NCI-H748 treated with DMSO at 0.1 percent for 48 hours (cell line): ENCODE measurements around the gene ATG14.
"Not testable (repeated sequence)": the region's sequence is repeated elsewhere in the genome, so short reads cannot be mapped to it uniquely, and the experiment has no call there.

Experiments used
- DNase-seq: peaks from one replicate; lab custom pipeline; 2025; lab: John Stamatoyannopoulos, UW

ATG14 gene

DNA sequence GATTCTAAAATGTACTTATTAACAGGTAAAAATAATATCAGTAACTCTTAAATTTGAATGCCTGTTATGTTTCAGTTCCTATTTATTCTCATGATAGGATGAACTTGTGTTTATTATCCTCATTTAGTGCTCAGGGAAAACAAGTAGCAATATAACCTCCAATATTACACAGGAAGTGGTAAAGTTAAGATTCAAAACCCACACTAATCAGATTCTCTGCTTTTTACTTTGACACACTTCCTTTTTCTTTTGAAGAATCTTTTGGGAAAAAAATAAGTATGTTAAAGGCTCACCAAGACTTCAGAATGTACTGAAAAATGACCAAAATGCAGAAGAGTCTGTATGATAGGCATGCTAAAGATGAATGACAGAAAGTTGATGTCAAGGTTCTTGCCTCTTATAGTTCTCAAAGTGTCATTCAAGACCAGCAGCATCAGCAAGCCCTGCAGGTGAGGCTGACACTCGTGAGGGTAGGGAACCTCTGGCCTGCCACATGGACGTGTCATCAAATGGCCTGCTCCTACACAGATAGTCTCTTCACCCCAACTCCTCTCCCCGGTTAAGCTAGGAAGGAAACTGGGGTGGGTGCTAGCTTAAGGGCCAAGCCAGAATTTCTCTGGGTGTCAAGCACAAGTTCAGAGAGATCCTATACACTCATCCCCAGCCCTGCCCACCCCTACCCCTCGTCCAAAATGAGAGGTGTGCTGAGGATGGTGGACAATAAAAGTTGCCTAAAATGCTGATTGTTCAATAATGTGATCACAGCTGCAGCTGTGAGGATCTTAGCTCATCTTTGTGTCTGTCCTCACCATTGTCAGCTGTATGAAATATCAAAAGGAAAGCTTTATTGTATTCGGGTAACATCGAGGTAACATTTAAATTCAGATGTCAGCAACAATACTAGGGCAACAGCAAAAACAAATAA is 22.5 kb upstream of the ATG14 start:
- DNase-seq = no peak

- no peak for DNase-seq
Observed at GRCh38 chr14:55432628-55433027, 21.0 kb upstream of the ATG14 start.

GRCh38 chr14:55430024-55430690 is 18.5 kb upstream of the ATG14 start:
- peak; percentile 51 for DNase-seq

- no peak for DNase-seq
Observed at GRCh38 chr14:55427439-55427838, 15.8 kb upstream of the ATG14 start.

- no peak for DNase-seq
Observed at GRCh38 chr14:55426891-55427290, 15.3 kb upstream of the ATG14 start.

- no peak for DNase-seq
Observed at GRCh38 chr14:55425091-55425490, 13.5 kb upstream of the ATG14 start.

DNA sequence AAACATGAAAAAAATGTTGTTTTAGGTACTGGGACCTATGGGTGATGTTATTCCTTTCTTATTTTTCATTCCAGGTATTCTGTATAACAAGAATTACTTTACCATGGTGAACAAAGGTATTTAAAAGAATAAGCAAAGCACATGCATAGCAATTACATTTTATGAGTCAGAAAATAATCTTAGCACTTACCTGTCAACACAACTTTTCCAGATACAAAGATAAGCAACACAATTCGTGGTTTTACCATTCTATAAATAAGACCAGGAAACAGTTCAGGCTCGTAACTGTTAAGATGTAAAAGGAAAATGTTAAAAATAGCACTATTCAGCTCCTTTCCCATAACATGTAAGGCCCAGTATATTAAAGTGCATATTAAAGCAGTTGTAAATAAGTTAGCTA is 12.3 kb upstream of the ATG14 start:
- no peak for DNase-seq

GRCh38 chr14:55422338-55422737 is 10.7 kb upstream of the ATG14 start:
- not testable (repeated sequence) for DNase-seq

- no peak for DNase-seq
Observed at GRCh38 chr14:55419663-55420062, 8.0 kb upstream of the ATG14 start.

DNA sequence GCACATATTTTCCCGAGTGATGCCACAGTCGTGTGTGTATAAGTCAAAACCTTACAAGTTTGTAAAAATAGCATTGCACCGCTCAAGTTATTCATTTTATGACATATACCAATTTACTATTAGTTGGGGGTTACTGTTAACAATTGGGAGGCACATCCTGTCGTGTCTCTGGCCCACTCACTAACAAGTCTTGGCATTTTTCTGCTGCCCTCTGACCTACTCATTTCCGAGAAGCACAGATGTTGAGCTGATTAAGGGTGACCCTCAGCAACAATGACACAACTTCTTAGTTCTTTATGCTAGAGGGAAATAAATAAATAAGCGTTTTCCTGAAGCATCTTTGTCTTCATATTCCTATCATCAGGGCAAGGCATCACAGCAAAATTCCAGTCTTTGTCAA is 6.8 kb upstream of the ATG14 start:
- no peak for DNase-seq

GRCh38 chr14:55417955-55418354 is 6.3 kb upstream of the ATG14 start:
- DNase-seq = no peak

- DNase-seq = no peak
Observed at GRCh38 chr14:55416866-55417265, 5.2 kb upstream of the ATG14 start.

DNA sequence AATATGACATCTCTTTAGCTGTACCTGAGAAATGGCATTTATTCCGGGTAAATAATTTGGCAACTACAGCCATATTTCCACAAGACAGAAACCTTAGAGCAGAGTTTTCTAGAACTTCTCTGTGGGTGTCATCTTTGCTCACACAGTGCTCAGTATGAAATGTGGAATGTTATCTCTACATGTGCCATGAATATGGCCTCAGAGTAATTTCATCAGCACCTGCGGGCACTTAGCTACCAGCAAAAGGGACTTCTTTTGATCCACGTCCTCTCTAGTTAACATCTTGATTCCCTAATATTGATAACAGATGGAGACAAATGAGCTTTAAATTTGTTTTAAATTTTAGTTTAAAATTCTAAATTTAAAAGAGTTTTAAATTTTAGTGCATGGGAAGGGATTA is 2.9 kb upstream of the ATG14 start:
- no peak for DNase-seq

- no peak for DNase-seq
Observed at GRCh38 chr14:55412676-55413075, 1.0 kb upstream of the ATG14 start.

DNA sequence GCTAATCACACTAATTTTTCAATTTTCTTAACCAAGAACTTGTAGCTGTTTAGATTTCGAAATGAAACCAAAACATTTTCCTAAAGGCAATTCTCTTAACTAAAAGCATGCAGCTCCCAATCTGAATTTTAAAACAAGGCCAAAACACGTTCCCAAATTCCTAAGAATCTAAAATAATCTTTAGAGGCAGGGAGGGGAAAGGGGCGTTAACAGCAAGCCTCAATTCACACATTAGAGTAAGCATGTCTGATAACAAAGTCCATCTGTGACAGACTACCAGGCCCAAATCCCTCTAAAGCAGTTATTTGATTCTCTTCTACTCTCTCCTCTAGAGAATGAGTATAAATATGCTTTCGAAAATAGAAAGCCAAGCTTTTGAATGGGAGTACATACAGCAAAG is 754 bp downstream of the ATG14 start:
- no peak for DNase-seq

- DNase-seq = no peak
Observed at GRCh38 chr14:55404173-55404854, 7.3 kb downstream of the ATG14 start.

DNA sequence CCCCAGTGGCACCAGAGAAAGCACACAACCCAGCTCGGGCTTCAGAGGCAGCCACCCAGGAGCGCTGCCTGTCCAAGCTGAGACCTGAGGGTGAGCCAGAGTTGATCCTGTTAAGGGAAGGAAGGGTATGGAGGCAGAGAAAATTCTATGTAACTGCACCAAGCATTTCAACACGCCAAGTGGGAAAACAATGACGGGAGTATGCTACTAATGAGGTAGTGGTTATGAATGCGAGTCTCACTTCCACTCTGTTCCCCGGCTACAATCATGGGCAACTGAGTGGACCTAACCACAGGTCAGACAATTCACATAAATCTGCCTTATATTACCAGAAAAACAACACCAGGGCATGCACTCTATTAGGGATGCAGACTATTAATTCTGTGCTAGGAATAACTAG is 9.9 kb downstream of the ATG14 start:
- DNase-seq = no peak

DNA sequence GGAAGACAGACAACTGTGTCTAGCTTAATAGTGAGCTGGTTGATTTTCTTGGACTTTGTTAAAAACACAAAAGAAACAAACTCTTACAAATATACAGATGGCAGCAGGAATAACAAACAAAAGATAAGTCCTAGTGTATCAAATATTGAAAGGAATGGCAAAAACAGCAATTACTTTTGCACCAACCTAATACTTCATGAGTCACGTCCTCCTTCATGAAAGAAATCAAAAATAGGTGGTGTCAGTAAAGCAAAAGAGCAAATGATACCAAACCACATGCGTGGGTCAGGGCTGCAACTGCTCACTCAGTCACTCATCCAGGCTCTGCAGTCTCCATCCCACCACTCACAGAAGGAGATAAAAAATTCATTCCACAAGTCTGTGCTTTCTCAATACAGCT is 11.8 kb downstream of the ATG14 start:
- no peak for DNase-seq

- DNase-seq = no peak
Observed at GRCh38 chr14:55399183-55399582, 12.4 kb downstream of the ATG14 start.

- no peak for DNase-seq
Observed at GRCh38 chr14:55398679-55399078, 13.0 kb downstream of the ATG14 start.

- no peak for DNase-seq
Observed at GRCh38 chr14:55389330-55389729, 22.3 kb downstream of the ATG14 start.

GRCh38 chr14:55388160-55388559 is 23.5 kb downstream of the ATG14 start:
- DNase-seq = no peak

DNA sequence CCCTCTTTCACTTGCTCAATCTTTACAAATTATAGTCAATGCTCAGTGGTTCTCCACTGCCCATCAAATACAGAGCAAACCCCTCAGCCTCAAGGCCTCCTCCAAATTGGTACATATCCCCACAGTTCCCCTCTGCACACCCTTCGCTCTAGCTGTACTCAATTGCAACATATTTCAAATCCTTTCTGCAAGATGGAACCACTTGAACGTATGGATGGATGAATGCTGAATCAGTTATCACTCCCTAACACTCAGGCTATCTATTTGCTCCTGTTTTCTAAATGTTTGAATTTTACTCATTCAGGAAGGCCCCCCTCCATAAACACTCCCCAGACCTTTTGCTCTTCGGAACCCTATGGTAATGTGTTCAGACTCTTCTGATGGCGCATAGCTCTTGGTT is 24.5 kb downstream of the ATG14 start:
- DNase-seq = no peak
